ENCODE measurements around the gene PNPLA8. TPM values are rescaled to one million over a fixed set of nuclear protein-coding genes. Genes with fewer than 3 reads are reported as not detected.
"Not testable (repeated sequence)": the region's sequence is repeated elsewhere in the genome, so short reads cannot be mapped to it uniquely, and the experiment has no call there.

PNPLA8 gene
- total and polyA plus RNA-seq, 4 donors, result 14.7 to 30.3 (median 23.0) TPM

GRCh38 chr7:108541478-108541877 is 15.5 kb upstream of the PNPLA8 start:
- Histone ChIP-seq H3K27ac (ENCODE audit: low read depth in 1 of 2, low read length in 2 of 2) (no peak overlapping the region), H3K9ac (ENCODE audit: low read depth in 1 of 2, low read length in 2 of 2) (no peak overlapping the region), H3K9me3 (ENCODE audit: control insufficient read depth in 4 of 4, low read length in 3 of 4) (no peaks in the 10 kb centered on the region), H3K36me3 (ENCODE audit: control insufficient read depth in 4 of 4, insufficient read depth in 3 of 4, low read depth in 1 of 4, low read length in 3 of 4) (no peaks in the 10 kb centered on the region), H3K27me3 (ENCODE audit: control insufficient read depth in 4 of 4, insufficient read depth in 4 of 4, low read length in 3 of 4) (no peaks in the 10 kb centered on the region), H3K4me3 (ENCODE audit: low read depth in 1 of 3, low read length in 3 of 3) (no peak overlapping the region), H3K4me1 (ENCODE audit: control insufficient read depth in 4 of 4, insufficient read depth in 4 of 4, low read length in 3 of 4) (peaks cover 0 to 5% (median 0%) of the 10 kb centered on the region in 4 donors)
- no peak for DNase-seq (ENCODE audit: low spot score)
- WGBS, result 83% methylated on average over 2 of the region's 2 CpGs
- no peak for TF ChIP-seq YY1 (IDR thresholded peaks at IDR 0.05)
- no peak for TF ChIP-seq HNF4G (IDR thresholded peaks at IDR 0.05)

- not testable (repeated sequence) for DNase-seq (ENCODE audit: low spot score); H3K9me3 ChIP-seq (ENCODE audit: control insufficient read depth in 4 of 4, low read length in 3 of 4); H3K4me3 ChIP-seq (ENCODE audit: low read depth in 1 of 3, low read length in 3 of 3); H3K36me3 ChIP-seq (ENCODE audit: control insufficient read depth in 4 of 4, insufficient read depth in 3 of 4, low read depth in 1 of 4, low read length in 3 of 4); H3K4me1 ChIP-seq (ENCODE audit: control insufficient read depth in 4 of 4, insufficient read depth in 4 of 4, low read length in 3 of 4); H3K27me3 ChIP-seq (ENCODE audit: control insufficient read depth in 4 of 4, insufficient read depth in 4 of 4, low read length in 3 of 4); H3K27ac ChIP-seq (ENCODE audit: low read depth in 1 of 2, low read length in 2 of 2); H3K9ac ChIP-seq (ENCODE audit: low read depth in 1 of 2, low read length in 2 of 2)
- WGBS, result 62% methylated on average over 4 of the region's 4 CpGs
- peak; percentile 38 for TF ChIP-seq HNF4G (IDR thresholded peaks at IDR 0.05)
- TF ChIP-seq RXRA (IDR thresholded peaks at IDR 0.05), result peak; percentile 81 to 84
- peak; percentile 76 to 80 for TF ChIP-seq HNF4A (conservative IDR thresholded peaks at IDR 0.05)
- TF ChIP-seq, protein P1, sequence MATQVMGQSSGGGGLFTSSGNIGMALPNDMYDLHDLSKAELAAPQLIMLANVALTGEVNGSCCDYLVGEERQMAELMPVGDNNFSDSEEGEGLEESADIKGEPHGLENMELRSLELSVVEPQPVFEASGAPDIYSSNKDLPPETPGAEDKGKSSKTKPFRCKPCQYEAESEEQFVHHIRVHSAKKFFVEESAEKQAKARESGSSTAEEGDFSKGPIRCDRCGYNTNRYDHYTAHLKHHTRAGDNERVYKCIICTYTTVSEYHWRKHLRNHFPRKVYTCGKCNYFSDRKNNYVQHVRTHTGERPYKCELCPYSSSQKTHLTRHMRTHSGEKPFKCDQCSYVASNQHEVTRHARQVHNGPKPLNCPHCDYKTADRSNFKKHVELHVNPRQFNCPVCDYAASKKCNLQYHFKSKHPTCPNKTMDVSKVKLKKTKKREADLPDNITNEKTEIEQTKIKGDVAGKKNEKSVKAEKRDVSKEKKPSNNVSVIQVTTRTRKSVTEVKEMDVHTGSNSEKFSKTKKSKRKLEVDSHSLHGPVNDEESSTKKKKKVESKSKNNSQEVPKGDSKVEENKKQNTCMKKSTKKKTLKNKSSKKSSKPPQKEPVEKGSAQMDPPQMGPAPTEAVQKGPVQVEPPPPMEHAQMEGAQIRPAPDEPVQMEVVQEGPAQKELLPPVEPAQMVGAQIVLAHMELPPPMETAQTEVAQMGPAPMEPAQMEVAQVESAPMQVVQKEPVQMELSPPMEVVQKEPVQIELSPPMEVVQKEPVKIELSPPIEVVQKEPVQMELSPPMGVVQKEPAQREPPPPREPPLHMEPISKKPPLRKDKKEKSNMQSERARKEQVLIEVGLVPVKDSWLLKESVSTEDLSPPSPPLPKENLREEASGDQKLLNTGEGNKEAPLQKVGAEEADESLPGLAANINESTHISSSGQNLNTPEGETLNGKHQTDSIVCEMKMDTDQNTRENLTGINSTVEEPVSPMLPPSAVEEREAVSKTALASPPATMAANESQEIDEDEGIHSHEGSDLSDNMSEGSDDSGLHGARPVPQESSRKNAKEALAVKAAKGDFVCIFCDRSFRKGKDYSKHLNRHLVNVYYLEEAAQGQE (IDR thresholded peaks at IDR 0.05), result peak; percentile 25
- peak; percentile 54 for TF ChIP-seq YY1 (IDR thresholded peaks at IDR 0.05)
- TF ChIP-seq SP1 (IDR thresholded peaks at IDR 0.05), result peak; percentile 78
Measured at GRCh38 chr7:108538685-108539084, 12.8 kb upstream of the PNPLA8 start.

DNA sequence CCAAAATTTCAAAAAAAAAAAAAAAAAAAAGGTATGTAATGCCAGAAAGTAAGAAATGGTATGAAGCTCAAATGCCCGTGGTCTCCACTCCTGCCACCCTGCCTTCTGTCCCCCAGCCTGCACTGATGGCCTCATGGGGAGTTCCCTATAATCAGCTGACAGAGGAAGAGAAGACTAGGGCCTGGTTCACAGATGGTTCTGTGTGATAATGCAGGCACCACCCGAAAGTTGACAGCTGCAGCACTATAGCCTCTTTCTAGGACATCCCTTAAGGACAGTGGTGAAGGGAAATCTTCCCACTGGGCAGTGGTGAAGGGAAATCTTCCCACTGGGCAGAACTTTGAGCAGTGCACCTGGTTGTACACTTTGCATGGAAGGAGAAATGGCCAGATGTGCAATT is 12.3 kb upstream of the PNPLA8 start:
- not testable (repeated sequence) for H3K9me3 ChIP-seq (ENCODE audit: control insufficient read depth in 4 of 4, low read length in 3 of 4); H3K36me3 ChIP-seq (ENCODE audit: control insufficient read depth in 4 of 4, insufficient read depth in 3 of 4, low read depth in 1 of 4, low read length in 3 of 4)
- WGBS, result 82% methylated on average over 2 of the region's 2 CpGs

GRCh38 chr7:108537229-108537628 is 11.3 kb upstream of the PNPLA8 start:
- H3K4me3 ChIP-seq (ENCODE audit: low read depth in 1 of 3, low read length in 3 of 3), result no peak overlapping the region
- no peaks in the 10 kb centered on the region for H3K36me3 ChIP-seq (ENCODE audit: control insufficient read depth in 4 of 4, insufficient read depth in 3 of 4, low read depth in 1 of 4, low read length in 3 of 4)
- H3K9me3 ChIP-seq (ENCODE audit: control insufficient read depth in 4 of 4, low read length in 3 of 4), result no peaks in the 10 kb centered on the region
- no peak overlapping the region for H3K27ac ChIP-seq (ENCODE audit: low read depth in 1 of 2, low read length in 2 of 2)
- no peak for TF ChIP-seq RXRA (IDR thresholded peaks at IDR 0.05)
- no peak for TF ChIP-seq HNF4A (conservative IDR thresholded peaks at IDR 0.05)
- no peak for TF ChIP-seq FOXA2 (IDR thresholded peaks at IDR 0.05)
- no peak for TF ChIP-seq FOXA1 (IDR thresholded peaks at IDR 0.05)
- TF ChIP-seq, protein P1 (IDR thresholded peaks at IDR 0.05), result no peak
- TF ChIP-seq JUND (IDR thresholded peaks at IDR 0.05), result no peak
- TF ChIP-seq GABPA (IDR thresholded peaks at IDR 0.05 in 1 of 2, conservative IDR thresholded peaks at IDR 0.05 in 1 of 2), result no peak
- H3K27me3 ChIP-seq (ENCODE audit: control insufficient read depth in 4 of 4, insufficient read depth in 4 of 4, low read length in 3 of 4), result no peaks in the 10 kb centered on the region
- no peak overlapping the region for H3K9ac ChIP-seq (ENCODE audit: low read depth in 1 of 2, low read length in 2 of 2)
- 94% methylated on average over 2 of the region's 2 CpGs for WGBS
- H3K4me1 ChIP-seq (ENCODE audit: control insufficient read depth in 4 of 4, insufficient read depth in 4 of 4, low read length in 3 of 4), result peaks cover 0 to 5% (median 0%) of the 10 kb centered on the region in 4 donors
- DNase-seq (ENCODE audit: low spot score), result no peak

More for the DNA sequence above, 12.3 kb upstream of the PNPLA8 start:
- not testable (repeated sequence) for H3K9ac ChIP-seq (ENCODE audit: low read depth in 1 of 2, low read length in 2 of 2); H3K4me3 ChIP-seq (ENCODE audit: low read depth in 1 of 3, low read length in 3 of 3); H3K27ac ChIP-seq (ENCODE audit: low read depth in 1 of 2, low read length in 2 of 2); H3K4me1 ChIP-seq (ENCODE audit: control insufficient read depth in 4 of 4, insufficient read depth in 4 of 4, low read length in 3 of 4); H3K27me3 ChIP-seq (ENCODE audit: control insufficient read depth in 4 of 4, insufficient read depth in 4 of 4, low read length in 3 of 4)
- peak; percentile 58 for DNase-seq (ENCODE audit: low spot score)
